PC-9 (cell line): ENCODE results near the gene WAS. TPM values are rescaled to one million over a fixed set of nuclear protein-coding genes. Genes with fewer than 3 reads are reported as not detected.

ENCODE experiments used
- BruUV-seq: library from RNA; stranded (reverse); fragments of 400-500 nt; replicated peaks from 2 replicates; lab custom pipeline; 2021; lab: Mats Ljungman, UMichigan
- CTCF ChIA-PET: fragments of 300-600 bp; sonication (Branson Sonifier 250); formaldehyde crosslinking; loops from one replicate; lab custom pipeline; 2022; ENCODE audit warnings: antibody characterized with exemption; lab: Charles Lee
- POLR2A ChIA-PET: fragments of 300-600 bp; sonication (Branson Sonifier 250); formaldehyde crosslinking; loops from one replicate; lab custom pipeline; 2022; ENCODE audit warnings: antibody characterized with exemption; ENCODE audit not compliant: unreplicated experiment; lab: Charles Lee
- DNase-seq, 2 experiments: peaks; one replicate each; pipeline versions ENCODE4 v3.0.0 to v3.0.0-alpha.2; 2015 to 2022; ENCODE audit warnings: mixed read lengths in 1 of 2
- H2AFZ ChIP-seq: fragments of 200-600 bp; sonication (generic); 2 replicates; pipeline ENCODE4 v1.8.1; 2017; ENCODE audit warnings: antibody characterized with exemption
- H3F3A ChIP-seq: fragments of 200-600 bp; sonication (generic); 2 replicates; pipeline ENCODE4 v1.8.1; 2017; ENCODE audit warnings: antibody characterized with exemption, mild to moderate bottlenecking, low read depth; ENCODE audit not compliant: insufficient read depth
- H3K27ac ChIP-seq: fragments of 200-600 bp; sonication (generic); 2 replicates; pipeline ENCODE4 v1.6.1; 2016; ENCODE audit warnings: mixed run types
- H3K27me3 ChIP-seq: fragments of 200-600 bp; sonication (generic); 2 replicates; pipeline ENCODE4 v1.6.1; 2016; ENCODE audit warnings: low read depth, mixed run types; ENCODE audit not compliant: insufficient read depth
- H3K36me3 ChIP-seq: fragments of 200-600 bp; sonication (generic); 2 replicates; pipeline ENCODE4 v1.6.1; 2016; ENCODE audit warnings: low read depth, mixed run types
- H3K4me1 ChIP-seq: fragments of 200-600 bp; sonication (generic); replicated peaks from 2 replicates; pipeline ENCODE4 v1.6.1; 2016; ENCODE audit warnings: mixed run types; ENCODE audit not compliant: insufficient read depth
- H3K4me2 ChIP-seq: fragments of 200-600 bp; sonication (generic); 2 replicates; pipeline ENCODE4 v1.6.1; 2017; ENCODE audit warnings: mixed run types
- H3K4me3 ChIP-seq: fragments of 200-600 bp; sonication (generic); 2 replicates; pipeline ENCODE4 v1.6.1; 2016; ENCODE audit warnings: mixed run types
- H3K79me2 ChIP-seq: fragments of 200-600 bp; sonication (generic); 2 replicates; pipeline ENCODE4 v1.6.1; 2017; ENCODE audit warnings: low read depth, mixed run types
- H3K9me2 ChIP-seq: fragments of 200-600 bp; sonication (generic); 2 replicates; pipeline ENCODE4 v1.8.1; 2017; ENCODE audit warnings: mild to moderate bottlenecking; ENCODE audit not compliant: insufficient read depth
- H3K9me3 ChIP-seq: fragments of 200-600 bp; sonication (generic); 2 replicates; pipeline ENCODE4 v1.8.1; 2016; ENCODE audit warnings: low read depth; ENCODE audit not compliant: insufficient read depth
- H4K20me1 ChIP-seq: fragments of 200-600 bp; sonication (generic); 2 replicates; pipeline ENCODE4 v1.8.1; 2017; ENCODE audit not compliant: insufficient read depth
- EZH2 ChIP-seq: fragments of 200-600 bp; sonication (generic); IDR thresholded peaks from 2 replicates; pipeline ENCODE4 v1.8.0; 2017; ENCODE audit warnings: antibody characterized with exemption, low read depth
- intact Hi-C: fragments of 100-400 bp; cut with micrococcal nuclease; formaldehyde crosslinking; loops from one replicate; pipeline ENCODE4 v1.10.0; 2022; ENCODE audit not compliant: unreplicated experiment
- total RNA-seq: library from RNA; stranded (reverse); gene quantifications from 2 replicates; pipeline ENCODE4 v1.2.3, GENCODE V29; 2021
- TF ChIP-seq, protein P1 (sequence below): fragments of 200-600 bp; sonication (generic); conservative IDR thresholded peaks from 2 replicates; pipeline ENCODE4 v1.6.1; 2017; ENCODE audit warnings: mixed run types, antibody characterized with exemption, mild to moderate bottlenecking, moderate library complexity

The WAS gene
- total RNA-seq, 1 experiment from 2014 or later: 0.22 TPM

DNA sequence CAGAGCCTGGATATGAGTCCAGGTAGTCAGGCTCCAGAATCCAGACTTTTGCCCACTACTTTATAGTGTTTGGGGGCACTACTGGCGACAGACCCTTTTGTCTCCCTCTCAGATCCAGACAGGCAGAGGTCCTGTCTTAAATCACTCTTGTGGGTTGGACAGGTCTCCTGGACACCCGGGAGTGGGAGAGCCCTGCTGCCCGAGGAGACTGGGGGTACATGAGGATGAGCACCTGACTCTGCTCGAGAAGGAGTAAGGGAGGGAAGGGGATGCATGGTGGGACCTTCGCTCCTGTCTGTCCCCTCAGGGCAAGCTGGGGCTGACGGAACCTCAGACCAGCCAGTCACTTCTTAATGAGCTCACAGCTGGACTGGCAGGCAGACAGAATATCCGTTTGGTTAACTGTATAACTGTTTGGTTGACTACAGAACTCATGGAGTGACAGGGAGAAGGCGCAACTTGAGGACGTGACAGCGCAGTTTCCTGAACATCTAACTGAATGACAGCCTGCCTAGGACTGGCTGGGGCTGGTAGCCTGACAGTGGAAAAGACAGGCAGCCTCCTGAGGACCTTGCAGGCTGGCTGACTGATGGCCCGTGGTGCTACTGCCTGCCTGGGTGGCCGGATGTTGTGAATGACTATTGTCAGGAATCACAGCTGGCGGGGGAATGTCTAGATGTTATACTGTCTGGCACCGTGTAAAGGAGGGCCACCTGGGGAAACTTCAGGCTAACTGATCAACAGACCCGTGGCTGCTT, 11.4 kb downstream of the WAS start:
- TF ChIP-seq EZH2: no peak
- TF ChIP-seq, protein P1, sequence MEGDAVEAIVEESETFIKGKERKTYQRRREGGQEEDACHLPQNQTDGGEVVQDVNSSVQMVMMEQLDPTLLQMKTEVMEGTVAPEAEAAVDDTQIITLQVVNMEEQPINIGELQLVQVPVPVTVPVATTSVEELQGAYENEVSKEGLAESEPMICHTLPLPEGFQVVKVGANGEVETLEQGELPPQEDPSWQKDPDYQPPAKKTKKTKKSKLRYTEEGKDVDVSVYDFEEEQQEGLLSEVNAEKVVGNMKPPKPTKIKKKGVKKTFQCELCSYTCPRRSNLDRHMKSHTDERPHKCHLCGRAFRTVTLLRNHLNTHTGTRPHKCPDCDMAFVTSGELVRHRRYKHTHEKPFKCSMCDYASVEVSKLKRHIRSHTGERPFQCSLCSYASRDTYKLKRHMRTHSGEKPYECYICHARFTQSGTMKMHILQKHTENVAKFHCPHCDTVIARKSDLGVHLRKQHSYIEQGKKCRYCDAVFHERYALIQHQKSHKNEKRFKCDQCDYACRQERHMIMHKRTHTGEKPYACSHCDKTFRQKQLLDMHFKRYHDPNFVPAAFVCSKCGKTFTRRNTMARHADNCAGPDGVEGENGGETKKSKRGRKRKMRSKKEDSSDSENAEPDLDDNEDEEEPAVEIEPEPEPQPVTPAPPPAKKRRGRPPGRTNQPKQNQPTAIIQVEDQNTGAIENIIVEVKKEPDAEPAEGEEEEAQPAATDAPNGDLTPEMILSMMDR: no peak
- ChIA-PET POLR2A (no interaction called here), CTCF (no interaction called here)
- no peaks in the 10 kb centered on the region for H3K27me3 ChIP-seq
- H2AFZ ChIP-seq: no peak overlapping the region
- no peaks in the 10 kb centered on the region for H3K36me3 ChIP-seq
- H3K27ac ChIP-seq: no peak overlapping the region
- no peak overlapping the region for H3K4me3 ChIP-seq
- H3K9me2 ChIP-seq: no peaks in the 10 kb centered on the region
- H3K4me1 ChIP-seq: no peaks in the 10 kb centered on the region
- BruUV-seq: no TSS peak
- intact Hi-C loops: no loop called here
- H3F3A ChIP-seq: no peaks in the 10 kb centered on the region
- H3K9me3 ChIP-seq: no peaks in the 10 kb centered on the region
- no peak for DNase-seq
- H4K20me1 ChIP-seq: no peaks in the 10 kb centered on the region
- H3K79me2 ChIP-seq: peaks cover 7% of the 10 kb centered on the region; the same call in 1 of the 2 replicates
- peak overlapping the region; percentile 69; the same call in 1 of the 2 replicates for H3K4me2 ChIP-seq

DNA sequence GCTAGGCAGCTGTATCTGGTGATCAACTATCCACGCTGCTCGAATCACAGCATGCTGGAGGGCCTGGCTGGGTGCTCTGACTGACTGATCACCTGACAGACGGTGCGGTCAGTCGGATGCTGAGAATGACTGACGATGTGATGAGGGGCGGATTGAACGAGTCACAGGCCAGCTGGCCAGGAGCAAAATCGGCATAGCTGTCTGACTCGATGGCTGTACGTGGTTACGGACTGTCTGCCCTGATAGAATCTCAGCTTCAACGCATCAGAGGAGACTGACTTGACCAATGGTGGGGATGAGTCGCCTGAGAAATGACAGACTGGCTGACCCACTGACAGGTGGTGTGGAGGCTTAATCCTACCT, 11.9 kb downstream of the WAS start:
- intact Hi-C loops: no loop called here

DNA sequence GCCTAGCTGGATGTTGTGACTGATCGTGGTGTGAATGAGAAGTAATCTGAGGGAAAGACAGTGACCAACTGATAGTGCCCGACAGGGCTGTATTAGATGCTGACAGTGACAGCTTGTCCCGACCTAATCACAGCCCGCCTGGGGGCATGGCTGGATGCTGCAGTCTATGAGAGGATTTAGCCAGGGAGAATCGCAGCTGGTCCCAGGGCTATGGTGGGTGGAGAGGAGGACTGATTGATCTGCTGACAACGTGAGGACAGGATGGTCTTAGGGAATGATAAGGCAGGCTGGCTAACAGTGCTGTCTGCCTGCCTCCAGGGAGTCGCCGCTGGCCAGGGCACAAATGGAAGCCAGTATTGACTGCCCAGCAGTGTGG, 12.3 kb downstream of the WAS start:
- no peaks in the 10 kb centered on the region for H3K9me2 ChIP-seq
- H3K36me3 ChIP-seq: no peaks in the 10 kb centered on the region
- intact Hi-C loops: loop anchor here (2.0 kb wide), 1 partner anchor 59 kb away; no protein-coding TSS in a partner anchor
- no peak for DNase-seq
- no peaks in the 10 kb centered on the region for H3F3A ChIP-seq
- ChIA-PET POLR2A (interaction anchor here (0.5 kb wide), 1 partner anchor 211 kb away, joined by 3 read pairs; no protein-coding TSS in a partner anchor), CTCF (no interaction called here)
- no peaks in the 10 kb centered on the region for H3K4me1 ChIP-seq
- H2AFZ ChIP-seq: peak overlapping the region; percentile 69; the same call in 1 of the 2 replicates
- no peaks in the 10 kb centered on the region for H4K20me1 ChIP-seq
- no peak overlapping the region for H3K27ac ChIP-seq
- H3K4me3 ChIP-seq: peak overlapping the region; percentile 47; the same call in 1 of the 2 replicates
- no peaks in the 10 kb centered on the region for H3K27me3 ChIP-seq
- no peak for TF ChIP-seq EZH2
- TF ChIP-seq, protein P1: no peak
- H3K4me2 ChIP-seq: peak overlapping the region; percentile 69
- H3K79me2 ChIP-seq: peaks cover 7% of the 10 kb centered on the region; the same call in 1 of the 2 replicates
- no peaks in the 10 kb centered on the region for H3K9me3 ChIP-seq
- BruUV-seq: TSS peak; percentile 57

More for the DNA sequence above, 11.9 kb downstream of the WAS start:
- DNase-seq: no peak
- BruUV-seq: no TSS peak
- peak overlapping the region; percentile 47; the same call in 1 of the 2 replicates for H3K4me3 ChIP-seq
- H3K27ac ChIP-seq: no peak overlapping the region
- H3K9me2 ChIP-seq: no peaks in the 10 kb centered on the region
- no peaks in the 10 kb centered on the region for H3K9me3 ChIP-seq
- H2AFZ ChIP-seq: no peak overlapping the region
- no peaks in the 10 kb centered on the region for H3F3A ChIP-seq
- H3K79me2 ChIP-seq: peaks cover 7% of the 10 kb centered on the region; the same call in 1 of the 2 replicates
- H3K4me1 ChIP-seq: no peaks in the 10 kb centered on the region
- TF ChIP-seq EZH2: no peak
- TF ChIP-seq, protein P1: no peak
- H3K27me3 ChIP-seq: no peaks in the 10 kb centered on the region
- ChIA-PET CTCF (no interaction called here), POLR2A (no interaction called here)
- H3K4me2 ChIP-seq: peak overlapping the region; percentile 69
- H3K36me3 ChIP-seq: no peaks in the 10 kb centered on the region
- no peaks in the 10 kb centered on the region for H4K20me1 ChIP-seq
